NCI-H2107 treated with DMSO at 0.1 percent for 48 hours (cell line): ENCODE data around the gene ZBTB7C.
A peak's percentile ranks its signal among the peaks of the same experiment; 100 is the strongest.
"Not testable (repeated sequence)": the region's sequence is repeated elsewhere in the genome, so short reads cannot be mapped to it uniquely, and the experiment has no call there.

Source experiments
- DNase-seq: peaks from one replicate; lab custom pipeline; 2025; ENCODE audit not compliant: unreplicated experiment; lab: John Stamatoyannopoulos, UW

Gene ZBTB7C

GRCh38 chr18:48303883-48304282 lies 105.3 kb downstream of the ZBTB7C start:
- DNase-seq: no peak

DNA sequence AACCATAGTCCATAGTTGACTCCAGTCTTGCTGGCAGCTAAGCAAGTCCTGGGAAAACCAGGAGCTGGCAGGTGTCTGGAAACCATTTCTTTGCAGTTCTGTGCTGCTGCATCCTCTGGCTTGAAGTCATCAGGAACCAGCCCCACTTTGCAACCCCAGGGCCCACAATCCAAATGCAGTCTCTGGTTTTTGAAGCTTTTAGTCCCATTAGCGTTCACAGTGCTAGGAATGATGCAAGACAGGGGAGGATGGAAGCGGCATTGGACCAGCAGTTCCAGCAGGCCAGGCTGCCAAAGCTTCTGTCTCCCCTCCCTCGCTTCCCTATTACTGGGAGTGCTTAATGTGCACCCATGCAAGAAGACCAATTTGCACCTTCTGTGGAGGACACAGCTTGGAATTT lies 106.4 kb downstream of the ZBTB7C start:
- DNase-seq: no peak

- peak; percentile 41 for DNase-seq
Observed at GRCh38 chr18:48300463-48300961, 108.7 kb downstream of the ZBTB7C start.

DNA sequence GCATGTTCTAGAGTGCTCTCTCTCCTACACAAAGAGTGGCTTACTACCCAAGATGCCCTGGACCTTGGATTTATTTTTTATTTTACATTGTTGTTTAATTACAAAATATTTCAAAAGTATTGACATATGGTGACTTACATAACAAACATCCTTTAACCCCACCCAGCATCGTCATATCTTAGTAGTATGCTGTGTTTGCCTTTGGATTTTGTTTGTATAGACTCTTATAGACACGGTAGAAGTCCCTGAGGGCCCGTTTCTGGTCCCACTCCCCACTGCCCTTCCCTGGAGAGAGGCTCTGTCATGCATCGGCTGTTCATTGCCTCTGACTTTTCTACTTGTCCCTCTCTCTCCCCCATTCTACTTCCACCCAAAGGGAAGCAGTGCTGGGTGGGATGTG lies 112.0 kb downstream of the ZBTB7C start:
- peak; percentile 81 for DNase-seq

DNA sequence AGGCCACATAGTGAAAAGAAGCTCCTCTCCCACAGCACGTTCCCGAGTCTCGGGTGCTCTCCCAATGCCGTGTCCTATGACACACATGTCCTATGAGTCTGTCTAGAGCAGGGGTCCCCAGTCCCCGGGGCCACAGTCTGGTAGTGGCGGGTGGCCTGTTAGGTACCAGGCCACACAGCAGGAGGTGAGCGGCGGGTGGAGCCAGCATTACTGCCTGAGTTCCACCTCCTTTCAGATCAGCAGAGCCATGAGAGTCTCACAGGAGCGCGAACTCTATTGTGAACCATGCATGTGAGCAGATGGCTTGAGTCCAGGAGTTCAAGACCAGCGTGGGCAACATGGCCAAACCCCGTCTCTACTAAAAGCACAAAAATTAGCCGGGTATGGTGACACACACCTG lies 112.6 kb downstream of the ZBTB7C start:
- no peak for DNase-seq

- peak; percentile 90 for DNase-seq
Observed at GRCh38 chr18:48295586-48296311, 113.4 kb downstream of the ZBTB7C start.

DNA sequence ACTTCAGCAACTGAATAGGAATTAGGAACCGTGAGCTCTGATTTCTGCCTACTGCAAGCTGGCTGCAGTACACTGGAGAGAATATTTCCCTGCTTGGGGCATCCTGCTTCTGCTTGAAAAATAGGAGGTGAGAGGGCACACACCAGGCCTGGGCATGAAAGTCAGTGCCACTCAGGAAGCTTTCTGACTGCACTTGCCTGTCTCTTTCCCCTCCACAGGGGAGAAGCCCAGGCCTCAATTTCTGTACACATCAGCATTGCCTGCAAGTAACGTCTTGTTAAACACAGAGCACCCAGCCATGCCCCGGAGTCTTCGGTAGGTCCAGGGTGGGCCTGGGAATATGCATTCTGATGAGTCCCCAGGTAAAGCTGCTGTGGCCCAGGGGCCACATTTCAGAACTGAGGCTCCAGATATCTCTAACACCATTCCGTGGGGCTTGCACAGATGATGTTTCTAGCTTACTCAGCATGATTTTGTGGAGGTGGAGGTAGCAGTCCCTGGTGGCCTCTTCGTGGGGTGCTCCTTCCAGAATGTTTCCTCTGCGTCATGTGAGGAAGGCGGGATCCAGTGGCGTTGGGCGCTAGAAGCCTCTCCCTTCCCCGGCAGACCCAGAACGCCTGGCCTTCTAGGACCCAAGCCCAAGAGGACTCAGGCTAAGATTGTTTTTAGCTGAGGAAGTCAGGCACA lies 114.1 kb downstream of the ZBTB7C start:
- peak; percentile 73 for DNase-seq

- DNase-seq: peak; percentile 99
Observed at GRCh38 chr18:48293954-48294898, 115.0 kb downstream of the ZBTB7C start.

DNA sequence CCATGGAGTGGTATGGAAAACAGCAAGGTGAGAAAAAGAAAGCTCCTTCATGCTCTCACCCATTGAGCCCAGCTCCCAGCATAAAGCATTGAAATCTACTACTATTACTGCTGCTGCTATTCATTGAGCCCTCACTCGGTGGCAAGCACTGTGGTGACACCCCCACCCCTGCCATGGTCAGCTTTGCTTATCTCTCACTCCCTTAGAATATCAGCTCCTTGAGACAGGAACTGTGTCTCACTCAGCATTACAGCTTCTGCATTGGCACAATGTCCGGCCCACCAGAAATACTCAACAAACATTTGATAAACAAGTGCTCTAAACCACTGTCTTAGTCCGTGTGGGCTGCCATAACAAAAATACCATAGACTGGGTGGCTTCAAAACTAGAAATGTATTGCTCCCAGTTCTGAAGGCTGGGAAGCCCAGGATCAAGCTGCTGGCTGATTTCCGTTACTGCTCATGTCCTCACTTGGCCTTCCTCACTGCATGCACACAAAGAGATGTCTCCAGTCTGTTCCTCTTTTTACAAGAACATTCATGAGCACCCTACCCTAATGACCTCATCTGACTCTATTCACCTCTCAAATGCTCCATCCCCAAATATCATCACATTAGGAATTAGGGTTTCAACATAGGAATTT lies 116.3 kb downstream of the ZBTB7C start:
- DNase-seq: no peak

DNA sequence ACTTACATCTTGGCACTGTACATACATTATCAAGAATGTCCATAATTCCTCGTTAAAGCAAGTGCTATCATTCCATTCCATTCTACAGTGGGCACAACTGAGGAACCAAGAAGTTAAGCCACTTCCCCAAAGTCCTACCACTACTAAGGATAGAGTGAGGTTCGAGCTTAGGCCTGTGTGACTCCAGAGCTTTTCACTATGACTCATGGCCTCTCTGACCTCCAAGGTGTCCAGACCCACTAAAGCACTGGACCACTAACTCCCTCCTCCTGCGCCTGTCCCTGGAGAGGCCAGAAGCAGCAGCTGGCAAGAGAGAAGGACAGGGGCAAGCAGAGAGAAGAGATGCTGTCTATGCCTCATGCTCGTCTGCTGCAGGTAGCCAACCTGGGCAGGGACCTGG lies 117.0 kb downstream of the ZBTB7C start:
- no peak for DNase-seq

DNA sequence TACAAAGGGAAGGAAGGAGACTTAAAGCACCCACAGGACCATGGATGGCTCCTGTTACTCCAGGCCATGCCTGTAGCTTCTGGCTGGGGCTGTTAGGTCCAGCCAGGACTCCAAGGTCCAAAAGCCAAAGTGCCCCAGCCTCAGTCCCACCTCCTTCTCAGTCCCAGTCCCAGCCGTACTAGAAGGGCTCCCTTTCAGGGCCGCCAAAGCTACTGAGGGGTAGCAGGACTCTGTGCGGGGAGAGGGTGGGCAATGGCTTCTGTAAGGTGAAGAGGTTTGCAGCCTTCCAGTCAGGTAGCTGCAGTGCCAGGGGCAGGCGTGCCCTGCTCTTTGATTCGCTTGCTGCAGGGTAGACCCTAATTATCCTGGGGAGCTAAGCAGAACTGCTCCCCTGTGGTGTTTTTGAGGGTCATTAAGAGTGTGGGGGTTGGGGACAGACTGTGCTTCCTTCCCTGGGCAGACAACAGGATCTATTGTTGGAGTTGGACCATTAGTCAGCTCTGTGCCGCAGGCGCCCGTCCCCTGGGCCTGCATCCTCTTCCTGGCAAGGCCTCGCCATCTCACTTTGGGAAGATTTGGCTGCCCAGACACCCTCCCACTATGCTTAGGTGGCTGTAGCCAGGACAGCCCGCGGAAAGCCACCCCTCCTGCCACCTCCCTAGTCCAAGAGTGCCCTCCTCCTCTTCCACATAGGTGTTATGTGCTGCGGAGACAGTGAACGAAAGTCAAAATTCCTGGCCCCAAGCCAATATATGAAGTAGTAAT lies 118.8 kb downstream of the ZBTB7C start:
- DNase-seq: peak; percentile 96

GRCh38 chr18:48284743-48285142 lies 124.4 kb downstream of the ZBTB7C start:
- no peak for DNase-seq

DNA sequence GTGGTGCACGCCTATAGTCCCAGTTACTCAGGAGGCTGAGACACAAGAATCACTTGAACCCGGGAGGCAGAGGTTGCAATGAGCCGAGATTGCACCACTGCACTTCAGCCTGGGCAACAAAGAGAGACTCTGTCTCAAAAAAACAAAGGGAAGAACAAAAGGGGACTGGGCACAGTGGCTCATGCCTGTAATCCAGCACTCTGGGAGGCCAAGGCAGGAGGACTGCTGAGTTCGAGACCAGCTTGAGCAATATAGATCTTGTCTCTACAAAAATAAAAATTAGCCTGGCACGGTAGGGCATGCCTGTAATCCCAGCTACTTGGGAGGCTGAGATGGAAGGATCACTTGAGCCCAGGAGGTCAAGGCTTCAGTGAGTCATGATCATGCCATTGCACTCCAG lies 125.2 kb downstream of the ZBTB7C start:
- DNase-seq: not testable (repeated sequence)

GRCh38 chr18:48281460-48281859 lies 127.7 kb downstream of the ZBTB7C start:
- not testable (repeated sequence) for DNase-seq

DNA sequence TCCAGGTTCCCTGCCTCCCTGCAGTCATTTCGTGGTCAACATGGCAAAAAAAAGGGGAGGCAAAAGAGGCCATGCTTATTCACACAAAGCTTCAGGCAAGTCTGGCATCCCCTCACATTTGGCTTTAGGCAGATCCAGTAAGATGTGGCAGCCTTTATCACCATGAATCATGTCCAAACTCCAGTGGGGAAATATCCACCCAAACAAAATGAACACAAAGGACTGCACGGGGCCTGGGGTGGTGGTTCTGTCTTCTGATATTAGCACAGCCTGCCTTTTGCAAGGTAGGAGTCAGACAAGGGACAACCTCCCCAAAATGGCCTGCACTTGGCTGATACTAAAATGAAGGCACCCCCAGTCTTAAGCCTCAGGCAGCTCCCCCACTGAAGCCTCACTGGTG lies 129.9 kb downstream of the ZBTB7C start:
- DNase-seq: no peak

DNA sequence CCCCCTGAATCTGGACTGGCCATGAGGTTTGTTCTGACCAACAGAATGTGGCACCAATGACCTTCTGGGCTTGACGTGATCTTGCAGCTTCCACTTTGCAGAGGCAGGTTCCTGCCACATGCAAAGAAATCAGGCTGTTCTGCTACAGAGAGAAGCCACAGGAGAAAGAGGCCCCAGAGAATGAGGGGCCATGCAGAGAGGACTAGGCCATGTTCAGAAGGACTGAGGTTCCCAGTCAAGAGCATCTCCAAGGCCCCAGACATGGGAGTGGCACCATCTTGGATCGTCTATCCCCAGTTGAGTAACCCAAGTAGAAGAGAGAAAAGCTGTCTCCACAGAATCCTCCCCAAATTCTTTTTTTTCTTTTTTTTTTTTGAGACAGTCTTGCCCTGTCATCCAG lies 131.1 kb downstream of the ZBTB7C start:
- no peak for DNase-seq

GRCh38 chr18:48274301-48274700 lies 134.9 kb downstream of the ZBTB7C start:
- peak; percentile 87 for DNase-seq

- DNase-seq: no peak
Observed at GRCh38 chr18:48270929-48271328, 138.3 kb downstream of the ZBTB7C start.

- DNase-seq: no peak
Observed at GRCh38 chr18:48265328-48265727, 143.9 kb downstream of the ZBTB7C start.
